GM12801 (cell line): ENCODE results near the gene IRF9.

Experiments used
- TF ChIP-seq, protein P1 (sequence below): IDR thresholded peaks from one replicate; pipeline ENCODE4 v1.5.1; 2011; ENCODE audit warnings: control low read depth; ENCODE audit not compliant: insufficient read length; ENCODE audit errors: extremely low read depth

IRF9 gene

DNA sequence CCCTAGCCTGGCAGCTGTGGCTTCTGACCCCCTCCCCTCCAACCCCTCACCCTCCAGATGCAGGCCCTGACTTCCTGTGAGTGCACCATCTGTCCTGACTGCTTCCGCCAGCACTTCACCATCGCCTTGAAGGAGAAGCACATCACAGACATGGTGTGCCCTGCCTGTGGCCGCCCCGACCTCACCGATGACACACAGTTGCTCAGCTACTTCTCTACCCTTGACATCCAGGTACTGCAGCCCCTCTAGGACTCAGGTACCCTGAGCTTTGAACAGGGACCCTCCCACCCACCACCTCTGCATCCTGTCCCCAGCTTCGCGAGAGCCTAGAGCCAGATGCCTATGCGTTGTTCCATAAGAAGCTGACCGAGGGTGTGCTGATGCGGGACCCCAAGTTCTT is 6.0 kb upstream of the IRF9 start:
- TF ChIP-seq, protein P1, sequence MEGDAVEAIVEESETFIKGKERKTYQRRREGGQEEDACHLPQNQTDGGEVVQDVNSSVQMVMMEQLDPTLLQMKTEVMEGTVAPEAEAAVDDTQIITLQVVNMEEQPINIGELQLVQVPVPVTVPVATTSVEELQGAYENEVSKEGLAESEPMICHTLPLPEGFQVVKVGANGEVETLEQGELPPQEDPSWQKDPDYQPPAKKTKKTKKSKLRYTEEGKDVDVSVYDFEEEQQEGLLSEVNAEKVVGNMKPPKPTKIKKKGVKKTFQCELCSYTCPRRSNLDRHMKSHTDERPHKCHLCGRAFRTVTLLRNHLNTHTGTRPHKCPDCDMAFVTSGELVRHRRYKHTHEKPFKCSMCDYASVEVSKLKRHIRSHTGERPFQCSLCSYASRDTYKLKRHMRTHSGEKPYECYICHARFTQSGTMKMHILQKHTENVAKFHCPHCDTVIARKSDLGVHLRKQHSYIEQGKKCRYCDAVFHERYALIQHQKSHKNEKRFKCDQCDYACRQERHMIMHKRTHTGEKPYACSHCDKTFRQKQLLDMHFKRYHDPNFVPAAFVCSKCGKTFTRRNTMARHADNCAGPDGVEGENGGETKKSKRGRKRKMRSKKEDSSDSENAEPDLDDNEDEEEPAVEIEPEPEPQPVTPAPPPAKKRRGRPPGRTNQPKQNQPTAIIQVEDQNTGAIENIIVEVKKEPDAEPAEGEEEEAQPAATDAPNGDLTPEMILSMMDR: no peak

DNA sequence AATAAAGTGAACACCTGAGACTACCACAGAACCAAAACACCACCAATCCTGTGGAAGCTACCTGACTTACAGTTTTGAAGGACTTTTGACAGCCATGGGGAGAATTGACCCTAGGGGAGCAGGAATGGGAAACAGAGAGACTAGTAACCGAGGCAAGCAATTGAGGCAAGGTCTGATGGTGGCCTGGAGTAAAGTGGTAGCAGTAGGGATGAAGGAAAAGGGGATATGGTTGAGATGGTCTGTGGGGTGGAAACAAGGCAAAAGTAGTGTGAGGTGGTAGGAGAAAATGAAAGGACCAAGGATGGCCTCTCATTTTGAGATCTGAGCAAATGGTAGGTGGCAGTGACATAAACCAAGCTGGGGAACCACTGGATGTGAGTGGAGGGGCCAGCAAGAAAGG is 4.2 kb upstream of the IRF9 start:
- TF ChIP-seq, protein P1: no peak

DNA sequence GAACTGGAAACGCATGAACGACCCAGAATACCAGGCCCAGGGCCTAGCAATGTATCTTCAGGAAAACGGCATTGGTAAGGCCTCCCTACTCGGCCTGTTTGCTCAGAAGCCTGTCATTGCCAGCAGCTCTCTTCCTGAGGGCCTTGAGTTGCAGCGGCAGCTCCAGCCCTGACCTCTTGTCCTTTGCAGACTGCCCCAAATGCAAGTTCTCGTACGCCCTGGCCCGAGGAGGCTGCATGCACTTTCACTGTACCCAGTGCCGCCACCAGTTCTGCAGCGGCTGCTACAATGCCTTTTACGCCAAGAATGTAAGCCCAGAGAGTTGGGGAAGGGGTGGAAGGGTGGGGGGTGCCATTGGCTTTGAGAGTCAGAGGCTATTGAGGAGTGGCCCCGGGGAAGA is 3.7 kb upstream of the IRF9 start:
- TF ChIP-seq, protein P1: no peak

DNA sequence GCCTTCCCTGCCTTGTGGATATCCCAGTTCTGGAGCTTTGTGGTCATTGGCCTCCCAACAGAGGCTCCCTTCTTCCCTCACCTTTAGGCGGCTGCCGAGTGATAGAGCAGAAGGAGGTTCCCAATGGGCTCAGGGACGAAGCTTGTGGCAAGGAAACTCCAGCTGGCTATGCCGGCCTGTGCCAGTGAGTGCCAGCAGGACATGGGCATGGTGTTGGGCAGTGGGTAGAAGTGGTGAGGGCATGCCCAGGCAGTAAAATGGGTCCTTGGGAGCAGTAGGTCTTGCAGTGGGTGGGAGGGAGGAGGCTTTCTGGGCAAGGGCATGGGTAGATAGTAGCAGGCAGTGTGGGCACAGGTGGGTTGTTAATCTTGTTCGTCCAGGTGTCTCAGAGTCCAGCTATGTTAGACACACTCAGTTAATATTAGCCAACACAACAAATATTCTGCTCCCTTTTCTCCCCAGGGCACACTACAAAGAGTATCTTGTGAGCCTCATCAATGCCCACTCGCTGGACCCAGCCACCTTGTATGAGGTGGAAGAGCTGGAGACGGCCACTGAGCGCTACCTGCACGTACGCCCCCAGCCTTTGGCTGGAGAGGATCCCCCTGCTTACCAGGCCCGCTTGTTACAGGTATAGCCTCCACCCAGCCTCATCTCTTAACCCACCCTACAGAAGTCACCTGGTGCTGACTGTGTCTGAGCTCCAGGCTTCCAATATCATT is 1.1 kb upstream of the IRF9 start:
- TF ChIP-seq, protein P1: no peak

DNA sequence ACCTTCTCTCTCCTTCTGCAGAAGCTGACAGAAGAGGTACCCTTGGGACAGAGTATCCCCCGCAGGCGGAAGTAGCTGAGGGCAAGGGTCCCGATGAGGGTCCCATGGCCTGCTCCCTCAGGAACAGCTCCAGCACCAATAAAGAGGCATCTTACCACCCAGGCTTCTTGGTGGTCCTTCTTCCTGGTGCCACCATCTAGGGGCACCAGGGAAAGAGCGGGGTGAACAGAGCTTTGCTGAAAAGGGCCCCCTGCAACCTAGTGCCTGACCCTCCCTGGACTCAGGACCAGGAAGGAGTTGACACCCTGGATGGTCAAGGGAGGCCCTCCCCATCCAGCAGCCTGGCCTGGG is 591 bp upstream of the IRF9 start:
- TF ChIP-seq, protein P1: no peak

DNA sequence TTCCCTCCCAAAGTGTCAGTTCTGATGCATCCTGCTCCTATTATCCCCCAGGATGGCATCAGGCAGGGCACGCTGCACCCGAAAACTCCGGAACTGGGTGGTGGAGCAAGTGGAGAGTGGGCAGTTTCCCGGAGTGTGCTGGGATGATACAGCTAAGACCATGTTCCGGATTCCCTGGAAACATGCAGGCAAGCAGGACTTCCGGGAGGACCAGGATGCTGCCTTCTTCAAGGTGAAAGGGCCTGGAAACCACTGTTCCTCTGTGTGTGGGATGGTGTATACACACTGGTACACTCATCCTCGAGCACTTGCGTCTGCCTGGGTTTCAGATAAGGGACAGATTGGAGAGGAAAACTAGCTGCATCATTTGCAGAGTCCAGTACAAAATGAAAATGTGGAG is 1.0 kb downstream of the IRF9 start:
- TF ChIP-seq, protein P1: no peak

DNA sequence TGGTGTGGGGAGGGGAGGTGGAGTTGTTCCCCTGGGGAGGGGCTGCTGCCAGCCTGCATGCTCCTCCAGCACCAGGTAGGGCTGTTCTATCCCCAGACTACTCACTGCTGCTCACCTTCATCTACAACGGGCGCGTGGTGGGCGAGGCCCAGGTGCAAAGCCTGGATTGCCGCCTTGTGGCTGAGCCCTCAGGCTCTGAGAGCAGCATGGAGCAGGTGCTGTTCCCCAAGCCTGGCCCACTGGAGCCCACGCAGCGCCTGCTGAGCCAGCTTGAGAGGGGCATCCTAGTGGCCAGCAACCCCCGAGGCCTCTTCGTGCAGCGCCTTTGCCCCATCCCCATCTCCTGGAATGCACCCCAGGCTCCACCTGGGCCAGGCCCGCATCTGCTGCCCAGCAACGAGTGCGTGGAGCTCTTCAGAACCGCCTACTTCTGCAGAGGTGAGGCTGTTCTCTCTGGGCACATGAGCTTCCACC is 3.5 kb downstream of the IRF9 start:
- TF ChIP-seq, protein P1: no peak
